NOMO-1 treated with DMSO at 0.1 percent for 48 hours (cell line): ENCODE results near the gene TMEM170A.
A peak's percentile ranks its signal among the peaks of the same experiment; 100 is the strongest.
"Not testable (repeated sequence)": the region's sequence is repeated elsewhere in the genome, so short reads cannot be mapped to it uniquely, and the experiment has no call there.

Experiments
- DNase-seq: peaks from one replicate; lab custom pipeline; 2025; ENCODE audit not compliant: unreplicated experiment; lab: John Stamatoyannopoulos, UW

The TMEM170A gene

GRCh38 chr16:75481475-75481874 lies 17.0 kb upstream of the TMEM170A start:
- DNase-seq, result no peak

GRCh38 chr16:75479421-75479990 lies 15.0 kb upstream of the TMEM170A start:
- DNase-seq, result no peak

GRCh38 chr16:75478480-75479345 lies 14.2 kb upstream of the TMEM170A start:
- DNase-seq, result no peak

- DNase-seq, result peak; percentile 62
Measured at GRCh38 chr16:75477680-75478473, 13.4 kb upstream of the TMEM170A start.

- no peak for DNase-seq
Measured at GRCh38 chr16:75476817-75477216, 12.3 kb upstream of the TMEM170A start.

- DNase-seq, result no peak
Measured at GRCh38 chr16:75475420-75475847, 10.9 kb upstream of the TMEM170A start.

- no peak for DNase-seq
Measured at GRCh38 chr16:75472908-75473877, 8.7 kb upstream of the TMEM170A start.

- DNase-seq, result peak; percentile 41
Measured at GRCh38 chr16:75471723-75472633, 7.5 kb upstream of the TMEM170A start.

GRCh38 chr16:75466760-75467159 lies 2.3 kb upstream of the TMEM170A start:
- DNase-seq, result no peak

GRCh38 chr16:75463389-75464121 lies 934 bp downstream of the TMEM170A start:
- DNase-seq, result not testable (repeated sequence)

GRCh38 chr16:75462806-75463205 lies 1.7 kb downstream of the TMEM170A start:
- peak; percentile 22 for DNase-seq

- DNase-seq, result no peak
Measured at GRCh38 chr16:75461575-75461974, 2.9 kb downstream of the TMEM170A start.

GRCh38 chr16:75460446-75460845 lies 4.0 kb downstream of the TMEM170A start:
- DNase-seq, result no peak

GRCh38 chr16:75459691-75460090 lies 4.8 kb downstream of the TMEM170A start:
- DNase-seq, result no peak

- DNase-seq, result no peak
Measured at GRCh38 chr16:75458439-75458838, 6.0 kb downstream of the TMEM170A start.

- DNase-seq, result no peak
Measured at GRCh38 chr16:75458029-75458428, 6.5 kb downstream of the TMEM170A start.

GRCh38 chr16:75457485-75458021 lies 6.9 kb downstream of the TMEM170A start:
- no peak for DNase-seq

- DNase-seq, result no peak
Measured at GRCh38 chr16:75456971-75457370, 7.5 kb downstream of the TMEM170A start.
